IMR-90 (cell line): Measurements from ENCODE around the gene CCDC69. TPM values are rescaled to one million over a fixed set of nuclear protein-coding genes. Genes with fewer than 3 reads are reported as not detected.

Source experiments
- ATAC-seq: fragments of 200-7000 bp; cut with Tn5 transposase; 2 replicates; pipeline ENCODE4 v1.9.1; 2020; ENCODE audit warnings: low read depth, mild to moderate bottlenecking, moderate library complexity
- BruUV-seq: library from RNA; stranded (reverse); fragments of 400-500 nt; replicated peaks from 2 replicates; lab custom pipeline; 2021; lab: Mats Ljungman, UMichigan
- CTCF ChIA-PET: fragments of 300-600 bp; formaldehyde crosslinking; extraction: SDS; loops from one replicate; lab custom pipeline; 2021; ENCODE audit warnings: antibody characterized with exemption; lab: Yijun Ruan, JAX
- POLR2A ChIA-PET: fragments of 300-600 bp; sonication (Branson Sonifier 250); formaldehyde crosslinking; loops from one replicate; lab custom pipeline; 2022; ENCODE audit warnings: antibody characterized with exemption; ENCODE audit not compliant: unreplicated experiment; lab: Charles Lee
- DNase-seq: peaks from one replicate; pipeline ENCODE4 v3.0.0; 2013
- H2AFZ ChIP-seq: replicated peaks from 2 replicates; pipeline ENCODE3; 2013; ENCODE audit warnings: low read length, mild to moderate bottlenecking; ENCODE audit not compliant: poor library complexity
- H2AK5ac ChIP-seq: 2 replicates; pipeline ENCODE4 v1.6.1; 2013; ENCODE audit warnings: low read depth, low read length, inconsistent platforms
- H2AK9ac ChIP-seq: replicated peaks from 2 replicates; pipeline ENCODE3; 2013; ENCODE audit warnings: mild to moderate bottlenecking, low read depth, low read length, moderate library complexity; ENCODE audit not compliant: poor library complexity
- H2BK120ac ChIP-seq: 2 replicates; pipeline ENCODE4 v1.6.1; 2013; ENCODE audit warnings: low read depth, low read length, inconsistent platforms
- H2BK15ac ChIP-seq: 3 replicates; pipeline ENCODE4 v1.6.1; 2013; ENCODE audit warnings: low read depth, low read length, inconsistent platforms
- H2BK20ac ChIP-seq: 2 replicates; pipeline ENCODE4 v1.6.1; 2013; ENCODE audit warnings: low read depth, mild to moderate bottlenecking, inconsistent platforms, low read length, moderate library complexity
- H2BK5ac ChIP-seq: 2 replicates; pipeline ENCODE4 v1.6.1; 2013; ENCODE audit warnings: mild to moderate bottlenecking, low read depth, low read length, inconsistent platforms; ENCODE audit not compliant: poor library complexity, severe bottlenecking
- H3K14ac ChIP-seq: replicated peaks from 2 replicates; pipeline ENCODE4 v1.6.1; 2013; ENCODE audit warnings: low read depth, low read length, inconsistent platforms
- H3K18ac ChIP-seq: 2 replicates; pipeline ENCODE4 v1.6.1; 2013; ENCODE audit warnings: low read depth, low read length, control low read depth
- H3K23ac ChIP-seq: 2 replicates; pipeline ENCODE4 v1.6.1; 2013; ENCODE audit warnings: low read depth, low read length, inconsistent platforms
- H3K27ac ChIP-seq: 2 replicates; pipeline ENCODE4 v1.5.1; 2013; ENCODE audit warnings: mild to moderate bottlenecking, control low read depth, low read length; ENCODE audit not compliant: insufficient read depth
- H3K27me3 ChIP-seq: 2 replicates; pipeline ENCODE4 v1.6.1; 2013; ENCODE audit warnings: low read length; ENCODE audit not compliant: control insufficient read depth, insufficient read depth
- H3K36me3 ChIP-seq: 2 replicates; pipeline ENCODE4 v1.6.1; 2013; ENCODE audit warnings: low read length, mixed read lengths; ENCODE audit not compliant: control insufficient read depth, insufficient read depth
- H3K4ac ChIP-seq: 2 replicates; pipeline ENCODE4 v1.6.1; 2013; ENCODE audit warnings: low read depth, low read length, inconsistent platforms
- H3K4me1 ChIP-seq: 2 replicates; pipeline ENCODE4 v1.6.1; 2013; ENCODE audit warnings: low read length, mixed read lengths; ENCODE audit not compliant: control insufficient read depth, insufficient read depth
- H3K4me2 ChIP-seq: 2 replicates; pipeline ENCODE4 v1.6.1; 2013; ENCODE audit warnings: low read depth, mild to moderate bottlenecking, control low read depth, low read length, moderate library complexity
- H3K4me3 ChIP-seq: 2 replicates; pipeline ENCODE4 v1.5.1; 2013; ENCODE audit warnings: low read depth, mild to moderate bottlenecking, control low read depth, low read length, moderate library complexity; ENCODE audit not compliant: insufficient read depth
- H3K56ac ChIP-seq: 2 replicates; pipeline ENCODE4 v1.6.1; 2013; ENCODE audit warnings: low read length, inconsistent platforms; ENCODE audit not compliant: insufficient read depth; ENCODE audit errors: extremely low read depth
- H3K79me1 ChIP-seq, 2 experiments: 2 replicates each; pipeline ENCODE4 v1.6.1; 2013; ENCODE audit warnings: low read length in 2 of 2, inconsistent platforms in 1 of 2, low read depth in 1 of 2
- H3K9ac ChIP-seq: 2 replicates; pipeline ENCODE4 v1.6.1; 2013; ENCODE audit warnings: low read depth, low read length, control low read depth
- H3K9me1 ChIP-seq: 2 replicates; pipeline ENCODE4 v1.6.1; 2013; ENCODE audit warnings: low read length, inconsistent platforms; ENCODE audit not compliant: insufficient read depth
- H3K9me3 ChIP-seq: 2 replicates; pipeline ENCODE4 v1.6.1; 2013; ENCODE audit warnings: low read length; ENCODE audit not compliant: control insufficient read depth, insufficient read depth
- H4K20me1 ChIP-seq: 2 replicates; pipeline ENCODE4 v1.6.1; 2013; ENCODE audit warnings: low read length, inconsistent platforms; ENCODE audit not compliant: insufficient read depth
- H4K5ac ChIP-seq: 2 replicates; pipeline ENCODE4 v1.6.1; 2013; ENCODE audit warnings: mild to moderate bottlenecking, low read depth, low read length, control low read depth
- H4K8ac ChIP-seq, 2 experiments: 2 replicates each; pipeline ENCODE4 v1.6.1; 2013; ENCODE audit warnings: low read depth in 2 of 2, low read length in 2 of 2, control low read depth in 1 of 2, inconsistent platforms in 1 of 2
- H4K91ac ChIP-seq: 2 replicates; pipeline ENCODE4 v1.6.1; 2013; ENCODE audit warnings: low read depth, low read length, inconsistent platforms; ENCODE audit not compliant: insufficient read depth
- CEBPB ChIP-seq: IDR thresholded peaks from 2 replicates; pipeline ENCODE4 v1.6.1; 2012; ENCODE audit warnings: low read depth, low read length, improper control_type of control experiment
- FOS ChIP-seq: fragments of 150-350 bp; IDR thresholded peaks from 2 replicates; pipeline ENCODE4 v1.6.1; 2016; ENCODE audit warnings: low read depth, low read length
- MAFK ChIP-seq: IDR thresholded peaks from 2 replicates; pipeline ENCODE4 v1.6.1; 2012; ENCODE audit warnings: low read depth, low read length, improper control_type of control experiment
- MAZ ChIP-seq: IDR thresholded peaks from 2 replicates; pipeline ENCODE4 v1.6.1; 2012; ENCODE audit warnings: low read depth, mild to moderate bottlenecking, low read length, improper control_type of control experiment, moderate library complexity, borderline replicate concordance
- MXI1 ChIP-seq: IDR thresholded peaks from 2 replicates; pipeline ENCODE4 v1.6.1; 2012; ENCODE audit warnings: low read depth, mild to moderate bottlenecking, low read length, moderate library complexity, borderline replicate concordance
- NFE2L2 ChIP-seq: fragments of 150-350 bp; IDR thresholded peaks from 2 replicates; pipeline ENCODE4 v1.6.1; 2016; ENCODE audit warnings: low read depth, mild to moderate bottlenecking, low read length
- POLR2A ChIP-seq: IDR thresholded peaks from 2 replicates; pipeline ENCODE4 v1.6.1; 2012; ENCODE audit warnings: mild to moderate bottlenecking, low read depth, low read length
- RAD21 ChIP-seq: IDR thresholded peaks from 2 replicates; pipeline ENCODE4 v1.6.1; 2012; ENCODE audit warnings: low read length, improper control_type of control experiment
- RCOR1 ChIP-seq: IDR thresholded peaks from 2 replicates; pipeline ENCODE4 v1.6.1; 2012; ENCODE audit warnings: mild to moderate bottlenecking, low read length, improper control_type of control experiment; ENCODE audit not compliant: insufficient replicate concordance
- RFX5 ChIP-seq: IDR thresholded peaks from 2 replicates; pipeline ENCODE4 v1.8.0; 2012; ENCODE audit warnings: low read depth, mild to moderate bottlenecking, low read length, moderate library complexity
- SMC3 ChIP-seq: fragments of 150-350 bp; IDR thresholded peaks from 2 replicates; pipeline ENCODE4 v1.6.1; 2016; ENCODE audit warnings: low read depth, mild to moderate bottlenecking, antibody characterized with exemption, low read length, moderate library complexity
- WGBS, 2 experiments: methylation state at CpG; one replicate each; pipeline versions ENCODE4 v1.1.5 to v1.1.7; 2013; ENCODE audit warnings: missing lambda C conversion rate in 2 of 2; ENCODE audit not compliant: insufficient read length in 1 of 2; ENCODE audit errors: extremely low coverage in 2 of 2; 5-methylcytosine and 5-hydroxymethylcytosine counted together
- dilution Hi-C: fragments of 300-500 bp; cut with HindIII; formaldehyde crosslinking; loops from one replicate; pipeline ENCODE4 v1.14.3; 2018; ENCODE audit warnings: low sequenced_read_pairs; ENCODE audit not compliant: unreplicated experiment
- in situ Hi-C: fragments of 300-500 bp; cut with MboI; formaldehyde crosslinking; loops from 3 replicates; pipeline ENCODE4 v1.14.3; 2019; ENCODE audit warnings: low sequenced_read_pairs, inconsistent platforms, mixed read lengths
- intact Hi-C: fragments of 100-400 bp; cut with micrococcal nuclease; formaldehyde crosslinking; loops from 2 replicates; pipeline ENCODE4 v1.10.0; 2022
- polyA plus RNA-seq, 3 experiments: library from polyadenylated mRNA; depleted of rRNA; stranded (reverse); fragments of >200 nt; gene quantifications; 2 replicates each; pipeline ENCODE4 v1.2.3, GENCODE V29; 2012; ENCODE audit warnings: low replicate concordance in 1 of 3
- total RNA-seq: library from RNA; depleted of rRNA; stranded (reverse); fragments of >200 nt; gene quantifications from 2 replicates; pipeline ENCODE4 v1.2.3, GENCODE V29; 2012
- TF ChIP-seq, protein P1 (sequence below): conservative IDR thresholded peaks from 2 replicates; pipeline ENCODE4 v1.5.1; 2012; ENCODE audit warnings: mild to moderate bottlenecking, low read depth, low read length, improper control_type of control experiment
- TF ChIP-seq, protein P2 (sequence below): fragments of 150-350 bp; IDR thresholded peaks from 2 replicates; pipeline ENCODE4 v1.6.1; 2017; ENCODE audit warnings: mild to moderate bottlenecking, antibody characterized with exemption, low read length, low read depth

The CCDC69 gene
- total and polyA plus RNA-seq, 2 of the 4 experiments (the other 2 are of a cell fraction): 0.36 to 0.48 TPM

DNA sequence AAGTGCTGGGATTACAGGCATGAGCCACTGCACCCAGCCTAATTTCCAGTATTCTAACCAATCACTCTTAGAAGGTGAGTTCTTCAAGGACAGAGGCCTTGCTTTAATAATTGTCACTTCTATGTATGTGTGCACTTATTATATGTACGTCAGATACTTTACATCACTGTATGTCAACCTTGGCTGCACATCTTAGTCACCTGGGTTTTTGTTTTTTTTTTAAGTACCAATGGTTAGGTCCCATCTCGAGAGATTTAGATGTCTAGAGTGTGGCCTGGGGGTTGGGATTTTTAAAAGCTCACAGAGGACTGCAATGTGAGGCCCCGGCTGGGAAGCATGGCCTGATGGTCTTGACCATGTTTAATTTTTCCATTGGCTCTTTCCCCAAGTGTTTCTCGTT lies 19.2 kb upstream of the CCDC69 start:
- Histone ChIP-seq H3K4me2 (no peak overlapping the region), H3K27ac (no peak overlapping the region), H4K20me1 (no peaks in the 10 kb centered on the region), H4K5ac (no peak overlapping the region), H2BK5ac (no peak overlapping the region), H4K91ac (no peak overlapping the region), H3K9me3 (no peaks in the 10 kb centered on the region), H3K4me1 (no peaks in the 10 kb centered on the region), H3K27me3 (peaks cover 29% of the 10 kb centered on the region), H4K8ac (no peak overlapping the region), H2BK15ac (no peak overlapping the region), H3K36me3 (no peaks in the 10 kb centered on the region), H3K79me1 (no peaks in the 10 kb centered on the region), H2AFZ (no peak overlapping the region), H3K56ac (no peak overlapping the region), H3K9ac (no peak overlapping the region), H3K23ac (no peak overlapping the region), H3K14ac (no peak overlapping the region), H2BK20ac (no peak overlapping the region), H3K4ac (no peak overlapping the region), H3K9me1 (no peaks in the 10 kb centered on the region), H2AK9ac (no peak overlapping the region), H2BK120ac (no peak overlapping the region), H3K18ac (no peak overlapping the region), H3K4me3 (no peak overlapping the region), H2AK5ac (no peak overlapping the region)
- DNase-seq (no peak), ATAC-seq (no peak)
- in situ Hi-C loops: no loop called here
- ChIA-PET CTCF (interaction anchor here (0.9 kb wide), 1 partner anchor 9 kb away, joined by 3 read pairs; the partner anchor contains the start of gene GM2A), POLR2A (no interaction called here)
- intact Hi-C loops: no loop called here
- dilution Hi-C loops: no loop called here
- no CpG with 5 or more reads among the region's 4 CpGs for WGBS, 2 experiments
- no peak for TF ChIP-seq CEBPB
- TF ChIP-seq MAZ: no peak
- TF ChIP-seq SMC3: no peak
- TF ChIP-seq RCOR1: no peak
- no peak for TF ChIP-seq MXI1
- TF ChIP-seq RAD21: no peak
- TF ChIP-seq RFX5: no peak
- no peak for TF ChIP-seq FOS
- TF ChIP-seq, protein P1, sequence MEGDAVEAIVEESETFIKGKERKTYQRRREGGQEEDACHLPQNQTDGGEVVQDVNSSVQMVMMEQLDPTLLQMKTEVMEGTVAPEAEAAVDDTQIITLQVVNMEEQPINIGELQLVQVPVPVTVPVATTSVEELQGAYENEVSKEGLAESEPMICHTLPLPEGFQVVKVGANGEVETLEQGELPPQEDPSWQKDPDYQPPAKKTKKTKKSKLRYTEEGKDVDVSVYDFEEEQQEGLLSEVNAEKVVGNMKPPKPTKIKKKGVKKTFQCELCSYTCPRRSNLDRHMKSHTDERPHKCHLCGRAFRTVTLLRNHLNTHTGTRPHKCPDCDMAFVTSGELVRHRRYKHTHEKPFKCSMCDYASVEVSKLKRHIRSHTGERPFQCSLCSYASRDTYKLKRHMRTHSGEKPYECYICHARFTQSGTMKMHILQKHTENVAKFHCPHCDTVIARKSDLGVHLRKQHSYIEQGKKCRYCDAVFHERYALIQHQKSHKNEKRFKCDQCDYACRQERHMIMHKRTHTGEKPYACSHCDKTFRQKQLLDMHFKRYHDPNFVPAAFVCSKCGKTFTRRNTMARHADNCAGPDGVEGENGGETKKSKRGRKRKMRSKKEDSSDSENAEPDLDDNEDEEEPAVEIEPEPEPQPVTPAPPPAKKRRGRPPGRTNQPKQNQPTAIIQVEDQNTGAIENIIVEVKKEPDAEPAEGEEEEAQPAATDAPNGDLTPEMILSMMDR: no peak
- TF ChIP-seq NFE2L2: no peak
- no peak for TF ChIP-seq POLR2A
- TF ChIP-seq MAFK: no peak
- TF ChIP-seq, protein P2, sequence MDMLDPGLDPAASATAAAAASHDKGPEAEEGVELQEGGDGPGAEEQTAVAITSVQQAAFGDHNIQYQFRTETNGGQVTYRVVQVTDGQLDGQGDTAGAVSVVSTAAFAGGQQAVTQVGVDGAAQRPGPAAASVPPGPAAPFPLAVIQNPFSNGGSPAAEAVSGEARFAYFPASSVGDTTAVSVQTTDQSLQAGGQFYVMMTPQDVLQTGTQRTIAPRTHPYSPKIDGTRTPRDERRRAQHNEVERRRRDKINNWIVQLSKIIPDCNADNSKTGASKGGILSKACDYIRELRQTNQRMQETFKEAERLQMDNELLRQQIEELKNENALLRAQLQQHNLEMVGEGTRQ: no peak
- BruUV-seq: no TSS peak
